Ishikawa (cell line): ENCODE data around the gene MYOCD.

Experiments used
- CEBPB ChIP-seq: IDR thresholded peaks from 2 replicates; pipeline ENCODE4 v1.6.1; 2012
- CREB1 ChIP-seq: IDR thresholded peaks from 2 replicates; pipeline ENCODE4 v1.6.1; 2012; ENCODE audit warnings: low read depth
- EGR1 ChIP-seq: IDR thresholded peaks from 2 replicates; pipeline ENCODE4 v1.6.1; 2012
- EP300 ChIP-seq: IDR thresholded peaks from 2 replicates; pipeline ENCODE4 v1.6.1; 2012; ENCODE audit warnings: borderline replicate concordance
- FOXM1 ChIP-seq: IDR thresholded peaks from 2 replicates; pipeline ENCODE4 v1.6.1; 2012; ENCODE audit warnings: low read depth, borderline replicate concordance
- MAX ChIP-seq: IDR thresholded peaks from 2 replicates; pipeline ENCODE4 v1.6.1; 2012
- NFIC ChIP-seq: IDR thresholded peaks from 2 replicates; pipeline ENCODE4 v1.6.1; 2012
- RAD21 ChIP-seq: IDR thresholded peaks from 2 replicates; pipeline ENCODE4 v1.6.1; 2012; ENCODE audit warnings: low read depth
- REST ChIP-seq: IDR thresholded peaks from 2 replicates; pipeline ENCODE4 v1.6.1; 2012; ENCODE audit warnings: low read depth, mild to moderate bottlenecking
- TAF1 ChIP-seq: IDR thresholded peaks from 2 replicates; pipeline ENCODE4 v1.6.1; 2012; ENCODE audit warnings: low read depth, mild to moderate bottlenecking
- TCF12 ChIP-seq: IDR thresholded peaks from 2 replicates; pipeline ENCODE4 v1.6.1; 2012; ENCODE audit warnings: low read depth
- TEAD4 ChIP-seq: IDR thresholded peaks from 2 replicates; pipeline ENCODE4 v1.6.1; 2012
- YY1 ChIP-seq: IDR thresholded peaks from 2 replicates; pipeline ENCODE4 v1.6.1; 2012; ENCODE audit warnings: low read depth
- ZBTB7A ChIP-seq: IDR thresholded peaks from 2 replicates; pipeline ENCODE4 v1.6.1; 2012; ENCODE audit warnings: low read depth
- TF ChIP-seq, protein P1 (sequence below): IDR thresholded peaks from 2 replicates; pipeline ENCODE4 v1.6.1; 2012

MYOCD gene

DNA sequence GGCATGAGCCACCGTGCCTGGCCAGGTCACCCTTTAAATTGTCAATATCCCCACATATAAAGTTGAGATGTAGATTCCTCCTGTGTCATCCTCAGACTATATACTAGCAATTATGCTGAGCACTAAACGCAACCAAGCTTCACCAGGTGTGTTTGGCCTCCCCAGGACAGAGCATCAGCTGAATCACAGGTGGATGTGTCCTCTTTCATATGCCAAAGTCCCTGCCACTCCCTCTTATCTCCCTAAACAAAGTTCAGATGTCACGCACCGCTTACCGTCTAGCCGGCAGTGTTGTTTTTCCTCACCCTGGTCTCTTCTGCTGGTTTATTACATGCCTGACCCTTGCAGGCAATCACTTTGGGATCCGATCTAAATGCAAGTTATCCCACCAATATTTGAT lies 79.8 kb downstream of the MYOCD start:
- TF ChIP-seq YY1 (no peak), EP300 (no peak), CEBPB (no peak), CREB1 (no peak), RAD21 (no peak), TAF1 (no peak), TCF12 (no peak), TEAD4 (no peak), MAX (no peak), EGR1 (no peak), ZBTB7A (no peak), FOXM1 (no peak), REST (no peak)
- TF ChIP-seq, protein P1, sequence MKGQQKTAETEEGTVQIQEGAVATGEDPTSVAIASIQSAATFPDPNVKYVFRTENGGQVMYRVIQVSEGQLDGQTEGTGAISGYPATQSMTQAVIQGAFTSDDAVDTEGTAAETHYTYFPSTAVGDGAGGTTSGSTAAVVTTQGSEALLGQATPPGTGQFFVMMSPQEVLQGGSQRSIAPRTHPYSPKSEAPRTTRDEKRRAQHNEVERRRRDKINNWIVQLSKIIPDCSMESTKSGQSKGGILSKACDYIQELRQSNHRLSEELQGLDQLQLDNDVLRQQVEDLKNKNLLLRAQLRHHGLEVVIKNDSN: no peak

DNA sequence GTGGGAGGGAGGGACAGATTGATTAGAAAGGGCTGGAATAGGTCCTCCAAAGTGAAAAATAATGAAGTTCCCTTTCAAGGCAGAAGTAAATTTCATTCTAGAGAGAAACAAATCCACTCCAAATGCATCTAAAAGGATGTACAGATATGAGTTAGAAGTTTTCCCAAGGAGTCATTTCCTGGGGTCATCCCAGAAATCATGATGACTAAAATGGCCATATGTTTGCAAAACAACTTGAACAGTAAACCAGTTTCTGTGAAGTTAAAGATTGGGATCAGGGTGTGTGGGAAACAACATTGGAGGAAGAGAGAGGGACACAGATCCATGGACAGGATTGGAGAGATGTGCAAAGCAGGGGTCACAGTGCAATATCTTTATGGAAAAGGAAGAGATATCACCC lies 91.1 kb downstream of the MYOCD start:
- TF ChIP-seq REST (no peak), FOXM1 (no peak), CEBPB (no peak), ZBTB7A (no peak), NFIC (no peak), MAX (no peak), EGR1 (no peak), YY1 (no peak), TCF12 (no peak)
- TF ChIP-seq, protein P1: no peak

- no peak for TF ChIP-seq EP300
Observed at GRCh38 chr17:12759090-12759489, 93.4 kb downstream of the MYOCD start.

- TF ChIP-seq, protein P1: no peak
- TF ChIP-seq TCF12 (no peak), RAD21 (no peak), MAX (no peak), FOXM1 (no peak), YY1 (no peak), EP300 (no peak), REST (no peak), NFIC (no peak), CREB1 (no peak), ZBTB7A (no peak), CEBPB (no peak), TAF1 (no peak)
Observed at GRCh38 chr17:12765548-12765947, 99.9 kb downstream of the MYOCD start.

GRCh38 chr17:12768255-12768654 lies 102.6 kb downstream of the MYOCD start:
- TF ChIP-seq RAD21: no peak
- no peak for TF ChIP-seq YY1
- TF ChIP-seq EGR1: no peak
- TF ChIP-seq TEAD4: no peak
- no peak for TF ChIP-seq TAF1
- no peak for TF ChIP-seq EP300
- no peak for TF ChIP-seq ZBTB7A
- no peak for TF ChIP-seq MAX
- TF ChIP-seq REST: no peak
- TF ChIP-seq, protein P1: no peak
- TF ChIP-seq NFIC: no peak
- TF ChIP-seq CEBPB: no peak
- no peak for TF ChIP-seq CREB1
- no peak for TF ChIP-seq TCF12
- TF ChIP-seq FOXM1: no peak
